Small intestine (tissue), 7 donors: ENCODE data around the gene PCDHGB5. TPM values are rescaled to one million over a fixed set of nuclear protein-coding genes. Genes with fewer than 3 reads are reported as not detected.

Source experiments
- DNase-seq, 2 donors: peaks; one replicate each; pipeline versions ENCODE4 v3.0.0 to v3.0.0-alpha.2; 2013
- FAIRE-seq: peaks from 2 replicates; lab custom pipeline; 2012; peaks lifted over from hg19 to GRCh38; lab: Jason Lieb, UNC
- H3K27ac ChIP-seq, 3 donors: one replicate each; pipeline ENCODE4 v1.5.1; 2013; ENCODE audit warnings: low read length in 2 of 3, mild to moderate bottlenecking in 2 of 3, control low read depth in 1 of 3, inconsistent platforms in 1 of 3, low read depth in 1 of 3, moderate library complexity in 1 of 3
- H3K27me3 ChIP-seq, 3 donors: one replicate each; pipeline ENCODE4 v1.6.1; 2013; ENCODE audit warnings: low read length in 3 of 3, inconsistent platforms in 1 of 3; ENCODE audit not compliant: control insufficient read depth in 3 of 3, insufficient read depth in 3 of 3
- H3K36me3 ChIP-seq, 3 donors: one replicate each; pipeline ENCODE4 v1.6.1; 2013; ENCODE audit warnings: low read length in 3 of 3, inconsistent platforms in 1 of 3, low read depth in 1 of 3, mild to moderate bottlenecking in 1 of 3, moderate library complexity in 1 of 3; ENCODE audit not compliant: control insufficient read depth in 3 of 3, insufficient read depth in 2 of 3
- H3K4me1 ChIP-seq, 3 donors: one replicate each; pipeline ENCODE4 v1.6.1; 2013; ENCODE audit warnings: low read length in 2 of 3, inconsistent platforms in 1 of 3, low read depth in 1 of 3, mild to moderate bottlenecking in 1 of 3, moderate library complexity in 1 of 3; ENCODE audit not compliant: control insufficient read depth in 3 of 3, insufficient read depth in 2 of 3
- H3K4me3 ChIP-seq, 3 donors: one replicate each; pipeline ENCODE4 v1.5.1; 2013; ENCODE audit warnings: low read length in 3 of 3, control low read depth in 1 of 3, inconsistent platforms in 1 of 3, low read depth in 1 of 3, mild to moderate bottlenecking in 1 of 3, moderate library complexity in 1 of 3
- H3K9me3 ChIP-seq, 2 donors: one replicate each; pipeline ENCODE4 v1.6.1; 2013; ENCODE audit warnings: low read depth in 1 of 2, low read length in 1 of 2; ENCODE audit not compliant: control insufficient read depth in 2 of 2, insufficient read depth in 1 of 2
- WGBS, 3 donors: extraction: QIAGEN DNeasy Blood & Tissue Kit; methylation state at CpG; one replicate each; pipeline ENCODE4 v1.1.7; 2013; 5-methylcytosine and 5-hydroxymethylcytosine counted together
- polyA plus RNA-seq, 4 donors: library from polyadenylated mRNA; stranded (reverse) in 3 of 4; unstranded in 1 of 4; fragments of 200-250 nt in 3 of 4; fragments of 120-200 nt in 1 of 4; gene quantifications; one replicate each; pipeline versions ENCODE4 v1.2.1 to v1.2.3, GENCODE V29; 2013
- donor health status: healthy with polysubstance abuse.
- donor health status: control.
- donor health status: control.
- donor health status: Bipolar disorder and iron deficiency.
- donor health status: healthy.

The PCDHGB5 gene
- polyA plus RNA-seq, 4 donors, result 0.27 to 1.6 (median 1.2) TPM; not detected in 1

DNA sequence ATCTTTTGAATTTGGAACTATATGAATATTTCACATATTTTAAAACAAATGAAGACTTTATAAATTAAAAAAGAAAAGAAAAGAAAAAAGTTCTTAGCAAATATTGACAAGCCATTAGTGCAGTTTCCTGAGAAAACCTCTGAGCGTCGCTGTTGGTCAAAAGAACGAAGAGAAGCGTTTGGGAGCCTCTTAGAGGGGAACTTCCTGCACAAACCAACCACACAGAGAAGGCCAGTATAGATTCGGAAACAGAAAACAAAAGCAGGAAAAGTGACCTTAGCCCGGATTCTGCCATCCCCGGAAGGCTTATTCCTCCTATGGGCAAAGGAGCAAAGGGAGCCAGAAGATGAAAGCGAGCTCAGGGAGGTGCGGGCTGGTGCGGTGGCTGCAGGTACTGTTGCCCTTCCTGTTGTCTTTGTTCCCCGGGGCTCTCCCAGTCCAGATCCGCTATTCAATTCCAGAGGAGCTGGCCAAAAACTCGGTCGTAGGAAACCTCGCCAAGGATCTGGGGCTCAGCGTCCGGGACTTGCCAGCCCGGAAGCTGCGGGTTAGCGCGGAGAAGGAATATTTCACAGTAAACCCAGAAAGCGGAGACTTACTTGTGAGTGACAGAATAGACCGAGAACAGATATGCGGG, 37.8 kb upstream of the PCDHGB5 start, which contains the start of gene PCDHGB2:
TSS of gene PCDHGB2 (plus strand) at position 205 of the 637 bp plus-strand sequence. CDS start at position 347, 142 bp downstream.
- FAIRE-seq, result no peak
- Histone ChIP-seq H3K36me3 (no peaks in the 10 kb centered on the region), H3K9me3 (peaks cover 2 to 64% of the 10 kb centered on the region in 2 donors), H3K27ac (no peak within 1 kb of the TSS), H3K4me3 (no peak within 1 kb of the TSS), H3K4me1 (no peaks in the 10 kb centered on the region), H3K27me3 (peaks cover 0 to 32% (median 21%) of the 10 kb centered on the region in 3 donors)
- WGBS, 3 donors, result 21 to 33% (median 31%) methylated on average over 24 of the region's 24 CpGs
- peak in 1 of 2 donors; percentile 20 for DNase-seq

GRCh38 chr5:141360685-141361084, 37.1 kb upstream of the PCDHGB5 start:
- no peak overlapping the region for H3K27ac ChIP-seq
- no peak overlapping the region for H3K4me3 ChIP-seq
- no peak for FAIRE-seq
- no peak for DNase-seq
- 40 to 53% (median 48%) methylated on average over 15 of the region's 15 CpGs for WGBS, 3 donors
- H3K9me3 ChIP-seq, result peaks cover 2 to 64% of the 10 kb centered on the region in 2 donors
- peaks cover 0 to 38% (median 25%) of the 10 kb centered on the region in 3 donors for H3K27me3 ChIP-seq
- no peaks in the 10 kb centered on the region for H3K36me3 ChIP-seq
- H3K4me1 ChIP-seq, result no peaks in the 10 kb centered on the region

DNA sequence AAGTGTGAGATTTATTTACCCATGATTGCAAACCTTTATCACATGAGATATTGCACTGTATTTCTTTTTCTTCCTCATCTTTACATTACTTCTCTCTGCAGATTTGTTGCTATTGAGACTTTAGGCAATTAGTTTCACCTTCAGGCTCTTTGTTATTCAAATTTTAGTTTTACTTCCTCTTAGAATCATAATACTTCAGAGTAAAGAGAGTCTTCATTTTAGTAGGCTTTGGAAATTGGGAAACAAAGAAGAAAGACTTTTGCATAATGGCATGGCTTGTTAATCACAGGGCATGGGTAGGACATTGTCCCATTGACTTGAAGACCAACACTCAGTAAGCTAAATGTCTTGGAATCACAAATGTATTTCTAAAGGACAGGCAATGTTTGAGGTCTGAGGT, 35.0 kb upstream of the PCDHGB5 start:
- no peak overlapping the region for H3K4me3 ChIP-seq
- H3K4me1 ChIP-seq, result no peaks in the 10 kb centered on the region
- no peaks in the 10 kb centered on the region for H3K36me3 ChIP-seq
- peaks cover 4 to 56% of the 10 kb centered on the region in 2 donors for H3K9me3 ChIP-seq
- DNase-seq, result no peak
- FAIRE-seq, result no peak
- peaks cover 0 to 46% (median 31%) of the 10 kb centered on the region in 3 donors for H3K27me3 ChIP-seq
- no peak overlapping the region for H3K27ac ChIP-seq

DNA sequence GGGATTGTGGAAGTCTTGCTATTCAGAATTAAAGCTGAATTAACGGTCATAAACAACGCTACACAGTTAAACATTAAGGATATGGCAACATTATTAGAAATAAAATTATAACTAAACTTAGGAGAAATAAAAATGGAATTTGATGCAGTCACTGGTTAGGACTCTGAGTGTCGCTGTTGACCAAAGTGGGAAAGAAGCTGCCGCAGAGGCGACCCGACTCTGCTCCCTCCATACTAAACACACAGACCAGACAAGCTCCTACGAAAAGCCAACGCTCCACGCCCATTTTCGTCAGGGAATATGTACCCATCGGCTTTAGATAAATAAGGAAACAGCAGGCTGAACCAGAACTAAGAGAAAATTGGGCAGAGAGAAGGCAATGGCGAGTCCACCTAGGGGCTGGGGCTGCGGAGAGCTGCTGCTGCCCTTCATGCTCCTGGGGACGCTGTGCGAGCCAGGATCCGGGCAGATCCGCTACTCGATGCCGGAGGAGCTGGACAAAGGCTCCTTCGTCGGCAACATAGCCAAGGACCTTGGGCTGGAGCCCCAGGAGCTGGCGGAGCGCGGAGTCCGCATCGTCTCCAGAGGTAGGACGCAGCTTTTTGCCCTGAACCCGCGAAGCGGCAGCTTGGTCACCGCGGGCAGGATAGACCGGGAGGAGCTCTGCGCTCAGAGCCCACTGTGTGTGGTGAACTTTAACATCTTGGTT, 33.6 kb upstream of the PCDHGB5 start, which contains the start of gene PCDHGA5:
TSS of gene PCDHGA5 (plus strand) at position 211 of the 709 bp plus-strand sequence. CDS start at position 380, 169 bp downstream.
- DNase-seq (no peak), FAIRE-seq (no peak)
- no peak within 1 kb of the TSS for H3K27ac ChIP-seq
- H3K4me3 ChIP-seq, result no peak within 1 kb of the TSS
- WGBS, 3 donors, result 20 to 41% (median 34%) methylated on average over 34 of the region's 34 CpGs
- H3K4me1 ChIP-seq, result no peaks in the 10 kb centered on the region
- no peaks in the 10 kb centered on the region for H3K36me3 ChIP-seq
- H3K9me3 ChIP-seq, result peaks cover 4 to 53% of the 10 kb centered on the region in 2 donors
- H3K27me3 ChIP-seq, result peaks cover 0 to 46% (median 31%) of the 10 kb centered on the region in 3 donors

GRCh38 chr5:141366016-141366896, 31.5 kb upstream of the PCDHGB5 start:
- Histone ChIP-seq H3K9me3 (peaks cover 4 to 53% of the 10 kb centered on the region in 2 donors), H3K36me3 (no peaks in the 10 kb centered on the region), H3K4me3 (no peak overlapping the region), H3K27ac (no peak overlapping the region), H3K27me3 (peaks cover 0 to 41% (median 30%) of the 10 kb centered on the region in 3 donors), H3K4me1 (no peaks in the 10 kb centered on the region)
- WGBS, 3 donors, result 38 to 56% (median 53%) methylated on average over 46 of the region's 46 CpGs
- FAIRE-seq, result no peak
- DNase-seq, result no peak

DNA sequence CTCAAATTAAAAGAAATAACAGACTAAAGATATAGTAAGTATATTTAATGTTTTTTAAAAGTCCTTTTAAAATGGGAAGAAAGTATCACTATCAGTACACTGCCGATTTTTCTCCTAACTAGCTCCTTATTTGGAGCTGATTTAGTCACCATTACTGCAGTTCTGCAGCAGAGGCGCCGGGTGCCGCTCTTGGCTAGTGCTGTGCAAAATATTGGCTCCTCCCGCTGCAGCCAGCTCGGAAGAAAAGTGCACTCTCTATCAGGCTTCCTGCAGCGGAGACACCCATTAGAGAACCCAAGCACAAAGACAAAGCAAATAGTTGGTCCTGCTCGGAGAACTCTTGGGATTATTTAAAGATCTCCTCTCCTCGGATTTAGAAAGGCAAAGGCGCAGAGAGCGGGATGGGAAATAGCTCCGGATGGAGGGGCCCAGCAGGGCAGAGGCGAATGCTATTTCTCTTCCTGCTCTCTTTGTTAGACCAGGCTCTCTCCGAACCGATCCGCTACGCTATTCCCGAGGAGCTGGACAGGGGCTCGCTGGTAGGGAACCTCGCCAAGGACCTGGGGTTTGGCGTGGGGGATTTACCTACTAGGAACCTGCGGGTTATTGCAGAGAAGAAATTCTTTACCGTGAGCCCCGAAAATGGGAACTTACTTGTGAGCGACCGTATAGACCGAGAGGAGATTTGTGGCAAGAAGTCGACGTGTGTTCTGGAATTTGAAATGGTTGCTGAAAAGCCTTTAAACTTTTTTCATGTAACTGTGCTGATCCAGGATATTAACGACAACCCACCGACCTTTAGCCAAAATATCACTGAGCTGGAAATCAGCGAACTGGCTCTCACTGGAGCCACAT, 27.5 kb upstream of the PCDHGB5 start, which contains the start of gene PCDHGB3:
TSS of gene PCDHGB3 (plus strand) at position 249 of the 855 bp plus-strand sequence. CDS start at position 402, 153 bp downstream.
- Histone ChIP-seq H3K4me3 (no peak within 1 kb of the TSS), H3K27me3 (peaks cover 0 to 34% (median 30%) of the 10 kb centered on the region in 3 donors), H3K36me3 (no peaks in the 10 kb centered on the region), H3K27ac (no peak within 1 kb of the TSS), H3K4me1 (no peaks in the 10 kb centered on the region), H3K9me3 (peaks cover 2 to 63% of the 10 kb centered on the region in 2 donors)
- DNase-seq (peak in 1 of 2 donors; percentile 18), FAIRE-seq (no peak)
- WGBS, 3 donors, result 19 to 28% (median 28%) methylated on average over 32 of the region's 32 CpGs

DNA sequence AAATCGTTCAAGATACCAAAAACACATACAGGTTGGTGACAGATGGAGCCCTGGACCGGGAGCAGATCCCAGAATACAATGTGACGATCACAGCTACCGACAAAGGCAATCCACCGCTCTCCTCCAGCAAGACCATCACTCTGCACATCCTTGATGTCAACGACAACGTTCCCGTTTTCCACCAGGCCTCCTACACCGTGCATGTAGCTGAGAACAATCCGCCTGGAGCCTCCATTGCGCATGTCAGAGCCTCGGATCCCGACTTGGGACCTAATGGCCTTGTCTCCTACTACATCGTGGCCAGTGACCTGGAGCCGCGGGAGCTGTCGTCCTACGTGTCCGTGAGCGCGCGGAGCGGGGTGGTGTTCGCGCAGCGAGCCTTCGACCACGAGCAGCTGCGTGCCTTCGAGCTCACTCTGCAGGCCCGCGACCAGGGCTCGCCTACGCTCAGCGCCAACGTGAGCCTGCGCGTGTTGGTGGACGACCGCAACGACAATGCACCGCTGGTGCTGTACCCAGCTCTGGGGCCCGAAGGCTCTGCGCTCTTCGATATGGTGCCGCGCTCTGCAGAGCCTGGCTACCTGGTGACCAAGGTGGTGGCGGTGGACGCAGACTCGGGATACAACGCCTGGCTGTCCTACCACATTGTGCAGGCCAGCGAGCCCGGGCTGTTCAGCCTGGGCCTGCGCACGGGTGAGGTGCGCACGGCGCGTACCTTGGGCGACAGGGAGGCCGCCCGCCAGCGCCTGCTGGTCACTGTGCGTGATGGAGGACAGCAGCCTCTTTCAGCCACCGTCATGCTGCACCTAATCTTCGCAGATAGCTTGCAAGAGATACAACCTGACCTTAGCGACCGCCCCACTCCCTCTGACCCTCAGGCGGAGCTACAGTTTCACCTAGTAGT, 25.9 kb upstream of the PCDHGB5 start:
- DNase-seq, result no peak
- Histone ChIP-seq H3K27ac (no peak overlapping the region), H3K9me3 (peaks cover 0 to 60% of the 10 kb centered on the region in 2 donors), H3K36me3 (no peaks in the 10 kb centered on the region), H3K4me3 (no peak overlapping the region), H3K27me3 (peaks cover 0 to 23% (median 21%) of the 10 kb centered on the region in 3 donors), H3K4me1 (no peaks in the 10 kb centered on the region)
- FAIRE-seq, result no peak
- 40 to 61% (median 58%) methylated on average over 69 of the region's 69 CpGs for whole genome bisulfite sequencing, 3 donors
